ENCODE data around the gene METTL24.
A peak's percentile ranks its signal among the peaks of the same experiment; 100 is the strongest.
"Not testable (repeated sequence)": the region's sequence is repeated elsewhere in the genome, so short reads cannot be mapped to it uniquely, and the experiment has no call there.

METTL24 gene

GRCh38 chr6:110360676-110361075 lies 2.5 kb upstream of the METTL24 start:
- DNase-seq (ENCODE audit: low spot score) = peak; percentile 37

GRCh38 chr6:110359556-110359955 lies 1.4 kb upstream of the METTL24 start:
- no peak for DNase-seq (ENCODE audit: low spot score)

- DNase-seq (ENCODE audit: low spot score) = no peak
Measured at GRCh38 chr6:110358553-110359160, 508 bp upstream of the METTL24 start.

GRCh38 chr6:110357298-110357663 lies 868 bp downstream of the METTL24 start:
- no peak for DNase-seq (ENCODE audit: low spot score)

- DNase-seq (ENCODE audit: low spot score) = no peak
Measured at GRCh38 chr6:110356778-110357177, 1.4 kb downstream of the METTL24 start.

GRCh38 chr6:110355727-110356126 lies 2.4 kb downstream of the METTL24 start:
- DNase-seq (ENCODE audit: low spot score) = no peak

- DNase-seq (ENCODE audit: low spot score) = no peak
Measured at GRCh38 chr6:110355022-110355421, 3.1 kb downstream of the METTL24 start.

GRCh38 chr6:110354153-110354552 lies 4.0 kb downstream of the METTL24 start:
- no peak for DNase-seq (ENCODE audit: low spot score)

- no peak for DNase-seq (ENCODE audit: low spot score)
Measured at GRCh38 chr6:110353457-110354001, 4.6 kb downstream of the METTL24 start.

- no peak for DNase-seq (ENCODE audit: low spot score)
Measured at GRCh38 chr6:110352563-110353262, 5.4 kb downstream of the METTL24 start.

GRCh38 chr6:110351986-110352385 lies 6.2 kb downstream of the METTL24 start:
- DNase-seq (ENCODE audit: low spot score) = no peak

GRCh38 chr6:110351546-110351945 lies 6.6 kb downstream of the METTL24 start:
- DNase-seq (ENCODE audit: low spot score) = no peak

- not testable (repeated sequence) for DNase-seq (ENCODE audit: low spot score)
Measured at GRCh38 chr6:110350593-110350992, 7.6 kb downstream of the METTL24 start.

GRCh38 chr6:110348961-110349690 lies 9.0 kb downstream of the METTL24 start:
- DNase-seq (ENCODE audit: low spot score) = no peak

- DNase-seq (ENCODE audit: low spot score) = no peak
Measured at GRCh38 chr6:110345025-110345424, 13.1 kb downstream of the METTL24 start.

GRCh38 chr6:110342759-110343158 lies 15.4 kb downstream of the METTL24 start:
- no peak for DNase-seq (ENCODE audit: low spot score)

- no peak for DNase-seq (ENCODE audit: low spot score)
Measured at GRCh38 chr6:110341663-110342596, 16.2 kb downstream of the METTL24 start.

- no peak for DNase-seq (ENCODE audit: low spot score)
Measured at GRCh38 chr6:110341067-110341466, 17.1 kb downstream of the METTL24 start.

GRCh38 chr6:110340392-110340965 lies 17.7 kb downstream of the METTL24 start:
- DNase-seq (ENCODE audit: low spot score) = no peak

- DNase-seq (ENCODE audit: low spot score) = no peak
Measured at GRCh38 chr6:110338820-110339470, 19.2 kb downstream of the METTL24 start.

GRCh38 chr6:110337486-110337885 lies 20.7 kb downstream of the METTL24 start:
- DNase-seq (ENCODE audit: low spot score) = no peak
